Measurements from ENCODE around the gene SMYD3.
"Not testable (repeated sequence)": the region's sequence is repeated elsewhere in the genome, so short reads cannot be mapped to it uniquely, and the experiment has no call there.

SMYD3 gene

GRCh38 chr1:246332078-246332477, 175.0 kb downstream of the SMYD3 start:
- H2AFZ ChIP-seq (ENCODE audit: low read length, unreplicated experiment) = no peak overlapping the region
- H3K36me3 ChIP-seq (ENCODE audit: insufficient read depth, low read length) = peaks cover 10% of the 10 kb centered on the region; the same call in 1 of the 2 replicates
- no peaks in the 10 kb centered on the region for H3K27me3 ChIP-seq (ENCODE audit: insufficient read depth, low read length)
- no peak overlapping the region for H3K4me3 ChIP-seq (ENCODE audit: low read depth, low read length)
- no peaks in the 10 kb centered on the region for H3K79me2 ChIP-seq (ENCODE audit: control insufficient read depth, insufficient read depth, low read length, unreplicated experiment)
- H3K4me1 ChIP-seq (ENCODE audit: control insufficient read depth, insufficient read depth, low read length, unreplicated experiment) = no peaks in the 10 kb centered on the region
- no peak overlapping the region for H3K27ac ChIP-seq (ENCODE audit: low read depth, low read length)

DNA sequence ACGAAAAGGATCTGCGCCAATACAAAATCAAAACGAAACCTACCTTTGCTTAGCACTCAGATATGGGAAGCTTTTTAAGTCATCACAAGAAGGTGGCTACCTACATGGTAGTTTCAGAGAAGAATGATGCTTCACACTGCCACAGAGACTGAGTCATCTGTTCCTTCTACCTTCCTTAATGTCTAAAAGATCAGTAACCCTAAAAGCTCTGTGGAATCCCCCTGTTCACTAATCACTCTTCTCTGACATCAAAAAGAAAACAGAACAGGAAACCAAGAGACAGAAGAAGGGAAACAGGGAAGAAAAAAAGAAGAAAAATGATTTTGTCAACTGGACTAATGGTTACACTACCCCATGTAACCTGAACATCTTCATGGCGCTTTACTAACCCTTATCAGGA, 177.2 kb downstream of the SMYD3 start:
- Histone ChIP-seq H3K27ac (ENCODE audit: low read depth, low read length) (no peak overlapping the region), H3K36me3 (ENCODE audit: insufficient read depth, low read length) (peaks cover 10% of the 10 kb centered on the region; the same call in 1 of the 2 replicates), H3K4me1 (ENCODE audit: control insufficient read depth, insufficient read depth, low read length, unreplicated experiment) (no peaks in the 10 kb centered on the region), H2AFZ (ENCODE audit: low read length, unreplicated experiment) (no peak overlapping the region), H3K4me3 (ENCODE audit: low read depth, low read length) (no peak overlapping the region), H3K79me2 (ENCODE audit: control insufficient read depth, insufficient read depth, low read length, unreplicated experiment) (no peaks in the 10 kb centered on the region), H3K27me3 (ENCODE audit: insufficient read depth, low read length) (no peaks in the 10 kb centered on the region)

DNA sequence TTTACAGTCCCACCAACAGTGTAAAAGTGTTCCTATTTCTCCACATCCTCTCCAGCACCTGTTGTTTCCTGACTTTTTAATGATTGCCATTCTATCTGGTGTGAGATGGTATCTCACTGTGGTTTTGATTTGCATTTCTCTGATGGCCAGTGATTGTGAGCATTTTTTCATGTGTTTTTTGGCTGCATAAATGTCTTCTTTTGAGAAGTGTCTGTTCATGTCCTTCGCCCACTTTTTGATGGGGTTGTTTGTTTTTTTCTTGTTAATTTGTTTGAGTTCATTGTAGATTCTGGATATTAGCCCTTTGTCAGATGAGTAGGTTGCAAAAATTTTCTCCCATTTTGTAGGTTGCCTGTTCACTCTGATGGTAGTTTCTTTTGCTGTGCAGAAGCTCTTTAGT, 177.8 kb downstream of the SMYD3 start:
- H3K27ac ChIP-seq (ENCODE audit: low read depth, low read length); H3K4me1 ChIP-seq (ENCODE audit: control insufficient read depth, insufficient read depth, low read length, unreplicated experiment); H3K4me3 ChIP-seq (ENCODE audit: low read depth, low read length); H2AFZ ChIP-seq (ENCODE audit: low read length, unreplicated experiment); H3K79me2 ChIP-seq (ENCODE audit: control insufficient read depth, insufficient read depth, low read length, unreplicated experiment); H3K27me3 ChIP-seq (ENCODE audit: insufficient read depth, low read length): not testable (repeated sequence)
- H3K36me3 ChIP-seq (ENCODE audit: insufficient read depth, low read length) = peaks cover 10% of the 10 kb centered on the region; the same call in 1 of the 2 replicates

DNA sequence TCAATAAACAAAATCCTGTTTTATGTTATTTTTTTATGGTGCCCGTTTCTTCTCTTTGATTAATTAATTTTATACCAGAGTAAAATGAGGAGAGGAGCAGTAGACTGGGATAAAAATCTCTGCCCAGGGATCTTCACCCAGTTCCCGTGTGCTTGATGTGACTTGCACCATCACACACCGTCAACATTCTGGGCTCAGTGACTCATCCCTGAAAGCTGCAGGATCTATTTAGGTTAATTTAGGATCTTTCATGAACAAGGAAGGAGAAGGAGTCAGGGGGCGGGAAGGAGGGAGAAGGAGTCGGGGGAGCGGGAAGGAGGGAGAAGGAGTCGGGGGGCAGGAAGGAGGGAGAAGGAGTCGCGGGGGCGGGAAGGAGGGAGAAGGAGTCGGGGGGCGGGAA, 182.4 kb downstream of the SMYD3 start:
- no peak overlapping the region for H3K4me3 ChIP-seq (ENCODE audit: low read depth, low read length)
- H3K27me3 ChIP-seq (ENCODE audit: insufficient read depth, low read length) = no peaks in the 10 kb centered on the region
- no peaks in the 10 kb centered on the region for H3K4me1 ChIP-seq (ENCODE audit: control insufficient read depth, insufficient read depth, low read length, unreplicated experiment)
- no peak overlapping the region for H2AFZ ChIP-seq (ENCODE audit: low read length, unreplicated experiment)
- no peak overlapping the region for H3K27ac ChIP-seq (ENCODE audit: low read depth, low read length)
- no peaks in the 10 kb centered on the region for H3K79me2 ChIP-seq (ENCODE audit: control insufficient read depth, insufficient read depth, low read length, unreplicated experiment)
- no peaks in the 10 kb centered on the region for H3K36me3 ChIP-seq (ENCODE audit: insufficient read depth, low read length)

DNA sequence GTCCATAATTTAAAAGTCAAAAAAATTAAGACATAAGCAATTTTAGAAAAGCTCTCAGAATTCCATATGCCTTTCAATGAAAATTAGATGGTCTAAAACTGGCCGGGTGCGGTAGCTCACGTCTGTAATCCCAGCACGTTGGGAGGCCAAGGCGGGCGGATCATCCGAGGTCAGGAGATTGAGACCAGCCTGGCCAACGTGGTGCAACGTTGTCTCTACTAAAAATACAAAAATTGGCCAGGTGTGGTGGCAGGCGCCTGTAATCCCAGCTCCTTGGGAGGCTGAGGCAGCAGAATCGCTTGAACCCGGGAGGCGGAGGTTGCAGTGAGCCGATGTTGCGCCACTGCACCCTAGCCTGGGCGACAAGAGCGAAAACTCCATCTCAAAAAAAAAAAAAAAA, 183.0 kb downstream of the SMYD3 start:
- not testable (repeated sequence) for H3K27ac ChIP-seq (ENCODE audit: low read depth, low read length); H3K4me1 ChIP-seq (ENCODE audit: control insufficient read depth, insufficient read depth, low read length, unreplicated experiment); H3K36me3 ChIP-seq (ENCODE audit: insufficient read depth, low read length); H3K27me3 ChIP-seq (ENCODE audit: insufficient read depth, low read length); H3K4me3 ChIP-seq (ENCODE audit: low read depth, low read length); H3K79me2 ChIP-seq (ENCODE audit: control insufficient read depth, insufficient read depth, low read length, unreplicated experiment); H2AFZ ChIP-seq (ENCODE audit: low read length, unreplicated experiment)

DNA sequence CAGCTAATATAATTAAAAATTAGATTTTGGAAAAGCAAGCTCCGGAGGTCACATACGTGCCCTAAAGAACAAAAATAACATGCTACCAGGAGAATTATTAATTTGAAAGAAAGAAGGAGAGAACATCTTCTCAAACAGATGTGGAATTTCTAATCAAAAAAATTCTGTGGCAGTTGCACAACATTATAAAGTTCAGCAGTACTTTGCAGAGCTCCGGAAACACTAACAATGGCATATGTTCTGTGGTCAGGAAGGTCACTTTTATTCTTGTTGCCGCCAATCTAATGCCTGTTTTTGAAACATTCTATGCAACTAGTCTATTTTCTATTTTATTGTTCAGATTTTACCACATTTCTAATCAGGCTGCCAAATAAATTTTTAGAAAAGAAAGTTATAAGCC, 186.8 kb downstream of the SMYD3 start:
- no peak overlapping the region for H3K4me3 ChIP-seq (ENCODE audit: low read depth, low read length)
- H3K27me3 ChIP-seq (ENCODE audit: insufficient read depth, low read length) = no peaks in the 10 kb centered on the region
- H3K4me1 ChIP-seq (ENCODE audit: control insufficient read depth, insufficient read depth, low read length, unreplicated experiment) = peaks cover 5% of the 10 kb centered on the region
- no peaks in the 10 kb centered on the region for H3K79me2 ChIP-seq (ENCODE audit: control insufficient read depth, insufficient read depth, low read length, unreplicated experiment)
- no peak overlapping the region for H3K27ac ChIP-seq (ENCODE audit: low read depth, low read length)
- no peaks in the 10 kb centered on the region for H3K36me3 ChIP-seq (ENCODE audit: insufficient read depth, low read length)
- no peak overlapping the region for H2AFZ ChIP-seq (ENCODE audit: low read length, unreplicated experiment)

DNA sequence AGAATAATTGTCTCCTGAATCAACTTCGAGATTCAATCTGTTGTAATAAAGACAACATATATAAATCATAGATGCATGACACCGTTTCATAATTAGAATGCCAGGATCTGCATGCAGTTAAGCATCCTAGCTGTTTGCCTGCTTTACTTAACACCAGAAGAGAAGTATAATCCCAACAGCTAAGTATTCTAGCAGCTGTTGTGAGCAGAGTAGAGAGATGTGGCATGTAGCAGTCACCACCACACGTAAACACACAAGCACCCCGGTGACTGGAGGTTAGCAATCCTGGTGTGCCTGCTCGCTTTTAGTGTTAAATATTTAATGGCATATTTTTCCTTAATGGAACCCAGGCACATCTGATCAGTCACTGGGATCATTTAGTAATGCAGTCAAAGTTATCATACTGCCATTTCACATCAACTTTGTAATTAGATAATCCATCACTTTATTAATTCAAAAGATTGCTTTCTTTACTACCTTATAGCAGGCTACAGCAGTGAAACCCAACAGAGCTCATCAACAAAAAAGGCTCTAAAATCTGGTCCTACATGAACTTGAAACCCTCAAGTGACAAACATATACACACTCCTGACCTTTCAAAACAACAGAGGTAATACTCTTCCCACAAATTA, 187.9 kb downstream of the SMYD3 start:
- H2AFZ ChIP-seq (ENCODE audit: low read length, unreplicated experiment) = no peak overlapping the region
- H3K27me3 ChIP-seq (ENCODE audit: insufficient read depth, low read length) = no peaks in the 10 kb centered on the region
- H3K36me3 ChIP-seq (ENCODE audit: insufficient read depth, low read length) = no peaks in the 10 kb centered on the region
- no peaks in the 10 kb centered on the region for H3K79me2 ChIP-seq (ENCODE audit: control insufficient read depth, insufficient read depth, low read length, unreplicated experiment)
- no peak overlapping the region for H3K4me3 ChIP-seq (ENCODE audit: low read depth, low read length)
- H3K27ac ChIP-seq (ENCODE audit: low read depth, low read length) = no peak overlapping the region
- H3K4me1 ChIP-seq (ENCODE audit: control insufficient read depth, insufficient read depth, low read length, unreplicated experiment) = peaks cover 5% of the 10 kb centered on the region

DNA sequence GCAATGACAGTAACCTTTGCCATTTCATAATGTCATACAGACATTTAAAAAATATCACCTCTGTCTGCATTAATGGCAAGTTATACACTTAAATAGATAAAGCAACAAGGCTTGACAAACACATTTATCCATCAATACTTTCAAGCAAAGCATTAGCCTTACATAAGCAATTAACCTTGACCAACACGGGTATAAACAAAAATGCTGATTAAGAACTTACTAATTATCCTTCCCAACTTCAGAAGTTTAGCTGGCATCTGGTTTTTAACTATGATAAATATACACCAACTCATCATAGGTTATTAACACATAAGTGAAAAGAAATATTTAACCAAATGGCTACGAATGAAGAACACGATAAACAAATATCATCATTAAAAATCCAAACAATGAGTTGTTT, 188.5 kb downstream of the SMYD3 start:
- H3K27ac ChIP-seq (ENCODE audit: low read depth, low read length) = no peak overlapping the region

GRCh38 chr1:246318036-246318359, 189.1 kb downstream of the SMYD3 start:
- Histone ChIP-seq H3K79me2 (ENCODE audit: control insufficient read depth, insufficient read depth, low read length, unreplicated experiment) (no peaks in the 10 kb centered on the region), H3K36me3 (ENCODE audit: insufficient read depth, low read length) (no peaks in the 10 kb centered on the region), H3K4me3 (ENCODE audit: low read depth, low read length) (no peak overlapping the region), H3K27ac (ENCODE audit: low read depth, low read length) (no peak overlapping the region), H3K27me3 (ENCODE audit: insufficient read depth, low read length) (no peaks in the 10 kb centered on the region), H2AFZ (ENCODE audit: low read length, unreplicated experiment) (no peak overlapping the region), H3K4me1 (ENCODE audit: control insufficient read depth, insufficient read depth, low read length, unreplicated experiment) (peaks cover 5% of the 10 kb centered on the region)

More for the DNA sequence above, 188.5 kb downstream of the SMYD3 start:
- Histone ChIP-seq H3K4me1 (ENCODE audit: control insufficient read depth, insufficient read depth, low read length, unreplicated experiment) (peaks cover 5% of the 10 kb centered on the region), H3K27me3 (ENCODE audit: insufficient read depth, low read length) (no peaks in the 10 kb centered on the region), H3K79me2 (ENCODE audit: control insufficient read depth, insufficient read depth, low read length, unreplicated experiment) (no peaks in the 10 kb centered on the region), H3K4me3 (ENCODE audit: low read depth, low read length) (no peak overlapping the region), H2AFZ (ENCODE audit: low read length, unreplicated experiment) (no peak overlapping the region), H3K36me3 (ENCODE audit: insufficient read depth, low read length) (no peaks in the 10 kb centered on the region)

DNA sequence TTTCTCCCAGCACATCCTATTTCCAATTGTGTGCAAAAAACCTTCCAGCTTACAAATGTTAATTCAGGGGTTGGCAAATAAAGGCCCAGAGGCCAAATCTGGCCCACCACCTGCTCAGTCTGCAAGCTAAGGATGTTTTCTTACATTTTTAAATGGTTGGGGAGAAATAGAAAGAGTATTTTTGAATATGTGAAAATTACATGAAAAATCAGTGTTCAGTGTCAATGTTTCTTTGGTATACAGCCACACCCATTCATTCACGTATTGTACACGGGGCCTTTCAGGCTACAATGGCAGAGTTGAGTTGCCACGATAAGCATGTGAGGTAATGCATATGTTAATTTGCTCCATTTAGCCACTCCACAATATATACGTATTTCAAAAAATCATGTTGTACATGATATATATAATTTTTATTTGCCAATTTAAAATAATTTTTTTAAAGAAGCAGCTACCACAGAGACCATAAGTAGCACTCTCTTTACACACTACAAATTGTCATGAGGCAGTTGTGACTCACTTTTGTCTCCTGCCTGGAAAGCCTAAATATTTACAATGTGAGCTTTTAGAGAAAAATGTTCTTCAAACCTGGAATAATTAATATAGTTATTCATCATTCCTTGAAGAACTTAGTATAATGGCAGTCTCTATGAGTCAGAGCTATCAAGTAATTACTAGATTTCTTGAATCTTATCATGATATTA, 189.6 kb downstream of the SMYD3 start:
- no peak overlapping the region for H3K27ac ChIP-seq (ENCODE audit: low read depth, low read length)
- H3K27me3 ChIP-seq (ENCODE audit: insufficient read depth, low read length) = no peaks in the 10 kb centered on the region
- H3K79me2 ChIP-seq (ENCODE audit: control insufficient read depth, insufficient read depth, low read length, unreplicated experiment) = no peaks in the 10 kb centered on the region
- no peak overlapping the region for H3K4me3 ChIP-seq (ENCODE audit: low read depth, low read length)
- peaks cover 5% of the 10 kb centered on the region for H3K4me1 ChIP-seq (ENCODE audit: control insufficient read depth, insufficient read depth, low read length, unreplicated experiment)
- H3K36me3 ChIP-seq (ENCODE audit: insufficient read depth, low read length) = no peaks in the 10 kb centered on the region
- H2AFZ ChIP-seq (ENCODE audit: low read length, unreplicated experiment) = no peak overlapping the region

- Histone ChIP-seq H2AFZ (ENCODE audit: low read length, unreplicated experiment) (no peak overlapping the region), H3K4me1 (ENCODE audit: control insufficient read depth, insufficient read depth, low read length, unreplicated experiment) (no peaks in the 10 kb centered on the region), H3K27ac (ENCODE audit: low read depth, low read length) (no peak overlapping the region), H3K79me2 (ENCODE audit: control insufficient read depth, insufficient read depth, low read length, unreplicated experiment) (no peaks in the 10 kb centered on the region), H3K4me3 (ENCODE audit: low read depth, low read length) (no peak overlapping the region), H3K27me3 (ENCODE audit: insufficient read depth, low read length) (no peaks in the 10 kb centered on the region), H3K36me3 (ENCODE audit: insufficient read depth, low read length) (no peaks in the 10 kb centered on the region)
Observed at GRCh38 chr1:246311461-246311860, 195.6 kb downstream of the SMYD3 start.
